GM21526 (cell line): Measurements from ENCODE around the gene NLRC3.

Experiments used
- ATAC-seq: cut with Tn5 transposase; IDR thresholded peaks from one replicate; pipeline ENCODE4 v1.9.1; 2021; ENCODE audit warnings: moderate library complexity; ENCODE audit not compliant: unreplicated experiment, low FRiP score

Gene NLRC3

DNA sequence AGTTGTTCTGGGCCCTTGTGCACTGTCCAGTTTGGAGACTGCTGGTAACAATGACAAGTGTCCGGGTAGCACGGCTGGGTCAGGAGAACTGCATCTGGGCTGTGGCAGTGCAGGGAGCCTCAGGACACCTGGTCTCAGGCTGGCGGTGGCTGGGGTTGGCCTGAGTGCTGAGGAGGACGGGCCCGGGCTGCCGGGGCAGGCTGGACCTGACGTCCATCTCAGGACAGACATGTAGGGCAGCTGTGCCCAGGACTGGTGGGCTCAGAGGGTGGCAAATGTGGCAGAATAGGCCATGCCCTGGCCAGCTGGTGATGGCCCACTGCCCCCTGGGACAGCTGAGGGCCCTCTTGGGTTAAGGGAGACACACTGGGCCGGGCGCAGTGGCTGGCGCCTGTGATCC is 4.2 kb upstream of the NLRC3 start:
- ATAC-seq: no peak

- no peak for ATAC-seq
Observed at GRCh38 chr16:3580686-3581085, 3.5 kb upstream of the NLRC3 start.

GRCh38 chr16:3580251-3580651 is 3.0 kb upstream of the NLRC3 start:
- ATAC-seq: no peak

GRCh38 chr16:3579776-3580175 is 2.6 kb upstream of the NLRC3 start:
- no peak for ATAC-seq

- peak; percentile 67 for ATAC-seq
Observed at GRCh38 chr16:3578610-3579551, 1.7 kb upstream of the NLRC3 start.

GRCh38 chr16:3578121-3578520 is 918 bp upstream of the NLRC3 start:
- no peak for ATAC-seq

GRCh38 chr16:3576211-3576610 is 992 bp downstream of the NLRC3 start:
- ATAC-seq: no peak

- no peak for ATAC-seq
Observed at GRCh38 chr16:3575491-3575890, 1.7 kb downstream of the NLRC3 start.

DNA sequence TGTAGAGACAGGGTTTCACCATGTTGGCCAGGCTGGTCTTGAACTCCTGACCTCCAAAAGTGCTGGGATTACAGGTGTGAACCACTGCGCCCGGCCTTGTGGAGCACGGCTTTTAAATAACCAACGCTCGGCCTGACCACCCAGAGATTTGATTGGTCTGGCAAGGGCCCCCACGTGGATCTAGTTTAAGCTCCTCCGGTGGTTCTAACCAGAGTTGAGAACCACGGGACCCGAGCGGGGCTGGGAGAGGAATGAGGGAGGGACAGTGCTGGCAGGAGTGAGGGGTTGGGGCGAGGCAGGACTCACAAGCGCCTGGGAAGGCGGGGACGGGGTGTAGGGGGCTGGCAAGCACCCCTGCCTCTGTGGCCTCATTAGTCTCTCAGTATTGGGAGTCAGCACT is 3.0 kb downstream of the NLRC3 start:
- no peak for ATAC-seq

DNA sequence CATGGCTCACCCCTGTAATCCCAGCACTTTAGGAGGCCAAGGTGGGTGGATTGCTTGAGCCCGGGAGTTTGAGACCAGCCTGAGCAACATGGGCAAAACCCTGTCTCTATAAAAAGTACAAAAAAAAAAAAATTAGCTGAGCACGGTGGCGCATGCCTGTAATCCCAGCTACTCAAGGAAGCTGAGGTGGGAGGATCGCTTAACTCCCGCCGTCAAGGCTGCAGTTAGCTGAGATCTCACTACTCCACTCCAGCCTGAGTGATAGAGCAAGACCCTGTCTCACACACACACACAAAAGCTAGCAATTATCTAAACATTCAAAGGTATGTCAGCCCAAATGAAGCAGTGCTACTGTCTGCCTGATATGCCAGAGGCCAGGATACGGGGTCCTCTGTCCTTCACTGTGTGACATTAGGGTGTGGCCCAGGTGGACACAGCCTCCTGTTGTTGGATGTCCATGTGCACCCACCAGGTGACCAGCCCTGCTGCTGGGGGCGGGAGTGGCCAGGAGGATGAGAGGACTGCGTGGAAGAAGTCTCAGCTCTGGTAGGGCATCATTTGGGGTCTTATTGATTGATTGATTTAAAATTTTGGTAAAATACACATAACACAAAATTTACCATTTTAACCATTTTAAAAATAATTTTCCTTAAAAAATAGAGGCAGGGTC is 3.9 kb downstream of the NLRC3 start:
- no peak for ATAC-seq

DNA sequence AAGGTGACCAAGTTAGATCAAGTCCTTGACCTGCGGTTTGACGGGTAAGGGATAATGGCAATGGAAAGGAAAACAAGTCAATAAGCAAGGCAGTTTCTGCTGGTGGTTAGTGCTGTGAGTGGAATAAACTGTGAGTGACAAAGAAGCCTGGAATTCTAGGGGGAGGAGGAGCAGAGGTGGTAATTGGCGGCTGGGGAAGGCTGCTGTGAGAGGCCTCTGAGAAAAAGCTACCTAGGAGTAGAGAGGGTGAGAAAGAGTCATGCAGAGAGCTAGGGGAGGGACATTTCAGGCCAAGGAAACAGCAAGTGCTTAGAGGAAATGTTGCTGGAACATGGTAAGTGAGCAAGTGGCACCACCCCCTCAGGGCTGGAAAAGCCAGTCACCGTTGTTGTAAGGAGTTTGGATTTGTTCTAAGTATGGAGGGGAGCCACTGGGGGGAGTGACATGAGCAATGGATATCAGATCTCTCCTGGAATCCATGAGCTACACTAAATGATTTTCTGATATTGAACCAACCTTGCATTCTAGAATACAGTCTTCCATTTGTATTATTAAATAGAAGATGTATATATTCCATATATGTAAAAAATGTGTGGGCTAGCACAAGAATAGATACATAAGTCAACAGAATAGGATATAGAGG is 6.7 kb downstream of the NLRC3 start:
- ATAC-seq: no peak

DNA sequence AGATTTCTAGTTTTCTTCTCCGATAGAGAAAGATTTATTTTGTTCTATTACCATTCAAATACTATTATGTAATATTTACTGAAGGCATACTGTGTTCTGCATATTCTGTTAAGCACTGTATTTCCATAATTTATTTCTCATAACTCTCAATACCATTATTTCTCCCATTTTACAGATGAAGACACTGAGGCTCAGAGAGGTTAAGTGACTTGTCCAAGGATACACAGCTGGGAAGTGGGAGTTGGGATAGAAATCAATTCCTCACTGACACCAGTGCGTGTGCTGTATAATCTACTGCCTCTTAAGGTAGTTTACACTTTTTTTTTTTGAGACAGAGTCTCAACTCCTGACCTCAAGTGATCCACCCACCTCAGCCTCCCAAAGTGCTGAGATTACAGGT is 7.4 kb downstream of the NLRC3 start:
- no peak for ATAC-seq

GRCh38 chr16:3566990-3567389 is 10.2 kb downstream of the NLRC3 start:
- ATAC-seq: no peak

- ATAC-seq: no peak
Observed at GRCh38 chr16:3564889-3565141, 12.4 kb downstream of the NLRC3 start.

- no peak for ATAC-seq
Observed at GRCh38 chr16:3564130-3564888, 12.9 kb downstream of the NLRC3 start.

- no peak for ATAC-seq
Observed at GRCh38 chr16:3562914-3563480, 14.2 kb downstream of the NLRC3 start.

- no peak for ATAC-seq
Observed at GRCh38 chr16:3561626-3562025, 15.6 kb downstream of the NLRC3 start.

- no peak for ATAC-seq
Observed at GRCh38 chr16:3554351-3554928, 22.8 kb downstream of the NLRC3 start.

- no peak for ATAC-seq
Observed at GRCh38 chr16:3553138-3553923, 23.9 kb downstream of the NLRC3 start.
